ENCODE data around the gene PAGE2B.

DNA sequence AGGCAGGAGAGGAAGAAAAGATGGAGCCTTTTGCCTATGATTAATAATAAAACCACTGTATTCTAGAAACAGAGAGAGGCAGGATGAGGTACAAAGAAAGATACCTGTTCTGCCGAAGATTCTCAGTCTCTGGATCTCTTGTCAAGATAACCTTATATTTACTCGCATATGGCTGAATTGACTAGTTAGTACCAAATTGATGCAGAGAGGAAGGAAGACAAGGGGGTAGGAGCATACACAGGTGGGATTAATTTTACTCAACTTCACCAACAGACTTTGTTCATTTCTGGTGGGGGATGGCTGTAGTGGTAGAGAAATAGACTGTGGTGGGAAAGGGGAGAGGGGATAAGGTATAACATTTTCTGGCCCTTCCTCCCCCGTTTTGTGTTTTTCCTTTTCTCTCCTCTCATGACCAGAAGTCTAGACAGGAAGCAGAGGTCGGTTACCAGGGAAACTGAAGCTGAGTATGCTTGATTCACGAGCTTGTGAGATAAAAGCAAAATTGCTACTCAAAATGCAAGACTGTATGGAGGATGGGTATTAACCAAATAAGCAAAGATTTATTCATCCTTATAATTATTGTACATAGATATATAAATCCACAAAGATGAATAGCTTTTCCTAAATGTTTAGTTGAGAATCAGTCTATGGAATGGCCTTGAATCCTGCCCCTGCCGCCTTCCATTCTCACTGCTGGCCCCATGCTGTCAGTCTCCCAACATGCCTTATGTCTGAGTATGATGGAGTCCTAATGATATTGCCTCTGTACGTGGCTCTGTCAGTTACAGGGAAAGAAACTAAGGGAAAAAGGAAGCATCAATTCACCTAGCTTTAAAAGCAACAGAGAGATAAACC is 17.8 kb upstream of the PAGE2B start:
- TF ChIP-seq ZNF565 (CRISPR knock-in tag; conservative IDR thresholded peaks at IDR 0.05; ENCODE audit: low read depth) (no peak), ZNF70 (CRISPR knock-in tag; IDR thresholded peaks at IDR 0.05) (no peak), RARB (CRISPR knock-in tag; IDR thresholded peaks at IDR 0.05) (no peak), OSR1 (CRISPR knock-in tag; IDR thresholded peaks at IDR 0.05) (no peak)
- TF ChIP-seq, protein P1, sequence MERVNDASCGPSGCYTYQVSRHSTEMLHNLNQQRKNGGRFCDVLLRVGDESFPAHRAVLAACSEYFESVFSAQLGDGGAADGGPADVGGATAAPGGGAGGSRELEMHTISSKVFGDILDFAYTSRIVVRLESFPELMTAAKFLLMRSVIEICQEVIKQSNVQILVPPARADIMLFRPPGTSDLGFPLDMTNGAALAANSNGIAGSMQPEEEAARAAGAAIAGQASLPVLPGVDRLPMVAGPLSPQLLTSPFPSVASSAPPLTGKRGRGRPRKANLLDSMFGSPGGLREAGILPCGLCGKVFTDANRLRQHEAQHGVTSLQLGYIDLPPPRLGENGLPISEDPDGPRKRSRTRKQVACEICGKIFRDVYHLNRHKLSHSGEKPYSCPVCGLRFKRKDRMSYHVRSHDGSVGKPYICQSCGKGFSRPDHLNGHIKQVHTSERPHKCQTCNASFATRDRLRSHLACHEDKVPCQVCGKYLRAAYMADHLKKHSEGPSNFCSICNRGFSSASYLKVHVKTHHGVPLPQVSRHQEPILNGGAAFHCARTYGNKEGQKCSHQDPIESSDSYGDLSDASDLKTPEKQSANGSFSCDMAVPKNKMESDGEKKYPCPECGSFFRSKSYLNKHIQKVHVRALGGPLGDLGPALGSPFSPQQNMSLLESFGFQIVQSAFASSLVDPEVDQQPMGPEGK (CRISPR knock-in tag; IDR thresholded peaks at IDR 0.05; ENCODE audit: borderline replicate concordance), result no peak

Data from SK-N-SH treated with all-trans-retinoic acid at 6 μM for 48 hours (cell line).